Aortic smooth muscle cell (primary cell): ENCODE results near the gene CCDC88C. TPM values are rescaled to one million over a fixed set of nuclear protein-coding genes. Genes with fewer than 3 reads are reported as not detected.

Experiments
- total RNA-seq: library from RNA; depleted of rRNA; stranded (reverse); fragments of >200 nt; gene quantifications from 2 replicates; pipeline ENCODE4 v1.2.3, GENCODE V29; 2014

CCDC88C gene
- 0.56 and 0.92 TPM in 2 replicates for total RNA-seq

GRCh38 chr14:91417120-91417982 lies at the start of gene CCDC88C:
TSS of gene CCDC88C (minus strand) at chr14:91417820. CDS start at chr14:91417690, 130 bp downstream.

GRCh38 chr14:91244501-91244901 lies 173.1 kb downstream of the CCDC88C start, which contains the start of gene GPR68:
TSS of gene GPR68 (minus strand) at chr14:91244704. CDS start at chr14:91235050, 9,654 bp downstream.

Other genes starting within 250 kb of the CCDC88C start
- gene GPR68, start 173.1 kb downstream of the CCDC88C start, total RNA-seq = 0.75 and 1.1 TPM in 2 replicates
- gene PPP4R3A, start 92.5 kb upstream of the CCDC88C start, total RNA-seq = 47.2 and 50.9 TPM in 2 replicates